GM18502 (cell line): ENCODE measurements around the gene GRIP2.

Experiments
- ATAC-seq: cut with Tn5 transposase; IDR thresholded peaks from one replicate; pipeline ENCODE4 v1.9.1; 2021; ENCODE audit warnings: mild to moderate bottlenecking; ENCODE audit not compliant: unreplicated experiment, poor library complexity

GRIP2 gene

GRCh38 chr3:14539742-14540491 is at the start of gene GRIP2:
TSS of gene GRIP2 (minus strand) at chr3:14540342. CDS start at chr3:14540308, 34 bp downstream.
- no peak for ATAC-seq

DNA sequence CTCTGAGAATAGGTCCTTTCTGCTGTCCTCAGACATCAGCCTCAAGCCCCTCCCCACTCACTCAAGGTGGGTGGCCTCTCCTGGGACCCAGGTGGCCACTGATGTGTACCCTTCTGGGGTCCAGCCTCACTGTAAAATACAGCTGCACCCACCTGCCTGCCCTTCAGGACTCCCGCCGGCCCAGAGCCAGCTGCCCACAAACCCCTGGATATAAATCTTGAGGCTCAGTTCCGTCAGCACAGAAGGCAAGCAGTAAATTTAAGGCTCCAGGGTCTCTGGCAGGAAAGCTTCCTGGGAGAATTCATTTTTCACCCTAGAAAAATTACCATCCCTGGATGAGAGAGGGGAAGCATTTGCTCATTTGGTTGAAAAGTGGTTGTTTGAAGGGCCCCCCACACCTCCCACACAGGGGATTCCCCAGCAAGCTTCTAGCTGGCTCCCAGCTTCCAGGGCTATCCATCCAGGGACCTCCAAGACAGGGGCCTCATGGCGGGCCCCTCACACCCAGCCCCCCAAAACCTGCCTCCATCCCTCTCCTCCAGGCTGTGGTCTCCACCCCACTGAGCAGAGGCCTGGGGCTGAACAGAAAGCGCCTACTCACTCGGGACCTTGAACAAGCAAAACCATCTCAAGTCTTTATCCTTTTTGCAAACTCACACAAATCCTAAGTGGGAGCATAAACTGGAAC is 48.4 kb upstream of the GRIP2 start:
- no peak for ATAC-seq

GRCh38 chr3:14587740-14588360 is 47.7 kb upstream of the GRIP2 start:
- no peak for ATAC-seq

GRCh38 chr3:14586611-14587010 is 46.5 kb upstream of the GRIP2 start:
- ATAC-seq: no peak

DNA sequence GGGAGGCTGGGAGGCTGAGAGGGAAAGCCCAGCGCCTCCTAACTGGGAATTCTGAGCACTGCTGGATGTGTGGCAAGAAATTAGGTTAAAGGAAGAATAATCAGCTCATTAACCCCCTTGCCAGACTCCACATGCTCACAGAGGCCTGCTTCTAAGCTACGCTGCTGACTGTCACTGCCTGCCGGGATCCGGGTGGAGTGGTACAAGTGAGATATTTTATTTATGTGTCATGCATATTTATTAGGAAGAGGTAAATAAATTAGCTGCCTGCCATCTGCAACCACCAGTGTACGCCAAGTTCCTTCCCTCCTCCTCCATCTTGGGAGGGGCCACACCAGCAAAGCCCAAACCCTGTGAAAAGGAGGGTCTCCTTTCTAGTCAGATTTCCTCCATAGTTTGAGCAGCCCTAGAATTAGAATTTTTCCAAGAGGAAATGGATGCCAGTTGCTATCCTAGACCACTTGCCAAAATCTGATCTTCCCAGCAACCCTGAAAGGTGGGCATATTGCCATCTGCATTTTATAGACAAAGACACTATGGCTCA is 43.5 kb upstream of the GRIP2 start:
- ATAC-seq: no peak

DNA sequence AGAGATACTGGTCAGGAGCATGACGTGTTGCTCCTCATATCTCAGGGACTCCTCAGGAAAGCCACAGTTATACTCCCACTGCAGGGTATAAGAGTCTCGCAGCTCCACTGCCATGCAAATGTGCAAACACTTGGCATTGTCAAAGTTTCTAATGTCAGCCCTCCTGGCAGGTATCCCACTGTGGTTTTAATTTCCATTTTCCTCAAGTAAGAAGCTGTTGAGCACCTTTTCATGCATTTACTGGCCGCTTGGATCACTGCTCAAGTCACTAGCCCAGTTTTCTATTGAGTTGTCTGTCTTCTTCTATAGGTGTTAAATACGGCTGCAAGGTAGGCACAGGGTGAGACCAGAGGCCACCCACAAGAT is 41.9 kb upstream of the GRIP2 start:
- ATAC-seq: no peak

DNA sequence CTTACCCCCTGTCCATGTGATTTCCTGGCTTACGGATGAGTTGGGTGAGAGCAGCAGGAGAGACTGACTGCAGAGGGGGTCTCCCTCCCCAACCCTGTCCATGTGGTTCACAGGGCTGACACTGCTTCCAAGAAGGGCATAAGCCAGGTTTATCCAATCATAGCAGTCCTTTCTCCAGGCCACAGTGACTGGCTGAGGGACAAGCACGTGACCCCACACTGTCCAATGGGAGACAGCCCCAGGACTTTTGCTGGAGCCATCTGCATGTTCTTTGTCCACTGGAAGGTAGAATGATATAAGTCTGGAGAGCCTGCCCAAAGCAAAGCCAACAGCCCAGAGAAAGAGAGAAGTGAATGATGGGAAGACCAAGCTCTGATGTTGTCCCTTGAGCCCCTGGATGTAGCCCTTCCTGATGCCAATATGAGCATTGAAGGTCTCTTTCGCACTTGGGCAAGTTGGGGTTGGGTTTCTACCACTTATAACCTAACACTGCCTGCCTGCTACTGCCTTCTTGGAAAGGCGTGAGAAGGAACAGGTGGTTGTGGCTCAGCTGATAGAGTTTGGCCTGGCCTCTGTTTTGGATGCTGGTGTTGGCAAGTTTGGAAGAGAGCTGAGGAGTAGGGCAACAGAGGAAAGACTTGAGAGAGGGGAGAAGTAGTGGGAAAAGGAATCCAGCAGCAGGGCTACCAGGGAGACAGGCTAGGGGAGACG is 41.3 kb upstream of the GRIP2 start:
- ATAC-seq: no peak

DNA sequence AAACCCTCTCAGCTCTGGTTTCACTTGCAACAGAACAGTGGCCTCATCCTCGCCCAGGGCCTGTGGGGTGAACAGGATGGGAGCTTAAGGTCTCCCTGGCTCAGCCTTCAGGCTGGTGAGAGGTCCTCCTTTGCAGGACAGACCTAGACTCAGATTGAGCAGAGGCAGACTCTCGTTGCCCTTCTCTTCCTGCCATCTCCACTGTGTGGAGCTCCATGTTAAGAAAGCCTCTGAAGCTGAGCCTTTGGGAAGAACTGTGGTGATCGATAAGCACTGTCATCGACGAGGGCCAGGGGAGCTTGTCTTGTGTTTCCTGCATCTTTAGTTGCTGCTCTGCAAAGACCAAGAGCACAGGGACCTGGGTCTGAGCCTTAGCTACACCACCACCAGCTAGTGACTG is 37.8 kb upstream of the GRIP2 start:
- ATAC-seq: no peak

DNA sequence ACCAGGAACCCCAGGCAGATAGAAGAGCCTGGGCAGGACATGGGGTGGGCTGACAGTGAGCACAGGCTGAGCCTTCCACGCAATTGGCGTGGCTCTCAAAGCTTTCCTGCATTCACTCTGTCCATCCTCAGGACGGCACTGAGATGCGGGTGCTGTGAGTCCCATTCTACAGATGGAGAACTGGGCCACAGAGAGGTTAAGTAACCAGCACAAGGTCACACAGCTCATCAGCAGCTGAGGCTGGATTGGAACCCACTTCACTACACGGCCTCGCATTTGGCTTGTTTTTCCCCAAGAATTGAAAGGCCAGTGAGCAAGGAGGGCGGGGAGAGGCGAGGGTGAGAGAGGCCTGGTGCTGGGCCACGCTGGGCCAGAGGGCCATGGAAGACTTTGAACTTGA is 36.0 kb upstream of the GRIP2 start:
- no peak for ATAC-seq

DNA sequence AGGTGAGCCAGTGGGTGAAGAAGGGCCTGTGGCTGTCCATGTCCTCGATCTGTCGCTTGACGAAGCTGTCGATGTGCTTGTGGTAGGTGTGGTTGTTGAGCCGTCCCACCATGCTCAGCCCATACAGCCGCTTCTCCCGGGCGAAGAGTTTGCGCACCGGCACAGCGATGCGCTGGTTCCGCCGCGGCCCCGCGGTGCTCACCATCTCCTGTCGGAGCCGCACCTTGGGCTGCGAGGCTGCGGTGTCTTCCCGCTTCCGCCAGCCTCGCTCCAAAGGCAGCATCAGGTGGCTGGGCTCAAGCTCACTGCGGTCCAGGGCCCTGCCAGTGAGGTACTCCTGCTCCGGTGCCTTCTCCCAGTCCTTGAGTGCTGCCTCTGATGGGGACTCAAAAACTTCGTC is 34.0 kb upstream of the GRIP2 start:
- no peak for ATAC-seq

GRCh38 chr3:14573706-14574105 is 33.6 kb upstream of the GRIP2 start:
- ATAC-seq: no peak

DNA sequence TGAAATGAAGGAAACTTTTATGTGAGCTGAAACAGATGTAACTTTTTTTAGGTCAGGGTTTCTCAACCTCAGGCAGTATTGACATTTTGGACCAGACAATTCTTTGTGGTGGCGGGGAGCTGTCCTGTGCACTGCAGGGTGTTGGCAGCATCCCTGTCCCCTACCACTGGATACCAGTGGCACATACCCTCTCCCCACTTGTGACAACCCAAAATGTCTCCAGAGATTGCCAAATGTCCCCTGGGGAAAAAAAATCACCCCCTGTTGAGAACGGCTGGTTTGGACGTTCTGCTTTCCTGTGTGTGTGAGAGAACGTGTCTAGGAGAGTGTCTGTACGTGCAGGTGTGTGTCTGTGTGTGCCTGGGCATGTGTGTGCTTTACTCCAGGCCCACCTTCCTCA is 30.7 kb upstream of the GRIP2 start:
- ATAC-seq: no peak

GRCh38 chr3:14570089-14570488 is 29.9 kb upstream of the GRIP2 start:
- ATAC-seq: no peak

GRCh38 chr3:14569474-14570000 is 29.4 kb upstream of the GRIP2 start:
- ATAC-seq: no peak

DNA sequence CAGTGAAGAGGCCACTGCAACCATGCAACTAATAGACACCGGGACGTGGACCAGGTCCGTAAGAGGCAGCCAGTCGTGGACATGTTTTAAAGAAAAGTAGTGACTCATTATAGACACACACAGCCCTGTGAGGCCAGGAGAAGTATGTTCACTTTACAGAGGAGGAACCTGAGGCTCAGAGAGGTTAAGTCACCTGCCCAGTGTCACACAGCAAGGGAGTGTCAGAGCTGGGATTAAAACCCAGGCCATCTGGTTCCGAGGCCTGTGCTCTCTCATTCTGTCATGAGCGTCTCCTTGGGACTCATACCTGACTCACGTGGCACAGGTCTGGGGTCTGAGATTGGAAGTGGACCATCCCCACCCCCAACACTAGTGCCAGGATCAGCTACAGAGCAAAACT is 28.1 kb upstream of the GRIP2 start:
- no peak for ATAC-seq

GRCh38 chr3:14566812-14567211 is 26.7 kb upstream of the GRIP2 start:
- ATAC-seq: no peak

DNA sequence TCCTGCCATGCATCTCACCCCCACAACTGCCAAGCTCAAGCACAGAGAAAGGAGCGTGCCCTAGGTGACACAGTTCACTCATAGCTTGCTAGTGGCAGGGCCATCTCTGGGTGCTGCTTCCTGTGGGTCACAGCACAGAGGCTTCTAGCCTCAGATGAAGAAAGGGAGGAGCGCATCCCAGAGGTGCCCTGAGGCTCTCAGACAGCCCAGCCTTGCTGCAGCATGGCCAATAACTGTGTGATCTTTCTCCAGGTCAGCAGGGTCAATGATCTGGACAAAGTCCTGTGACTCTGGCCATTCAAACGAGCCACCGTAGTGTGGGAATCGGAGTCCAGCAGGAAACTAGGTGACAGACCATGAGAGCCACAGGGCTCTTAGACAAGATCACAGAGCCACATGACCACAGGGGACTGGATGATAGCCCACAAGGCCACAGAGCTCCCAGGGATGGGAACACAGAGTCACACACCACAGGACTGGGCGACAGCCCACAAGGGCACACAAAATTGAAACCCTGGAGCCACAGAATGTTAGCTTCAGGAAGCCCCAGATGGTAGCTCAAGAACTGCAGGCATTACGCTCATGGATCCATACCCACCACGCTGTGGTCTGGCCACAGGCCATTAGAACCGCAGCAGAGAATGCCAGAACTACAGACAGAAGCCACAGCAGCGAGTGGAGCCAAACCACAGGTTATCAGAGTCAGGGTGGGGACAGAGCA is 25.9 kb upstream of the GRIP2 start:
- ATAC-seq: no peak

DNA sequence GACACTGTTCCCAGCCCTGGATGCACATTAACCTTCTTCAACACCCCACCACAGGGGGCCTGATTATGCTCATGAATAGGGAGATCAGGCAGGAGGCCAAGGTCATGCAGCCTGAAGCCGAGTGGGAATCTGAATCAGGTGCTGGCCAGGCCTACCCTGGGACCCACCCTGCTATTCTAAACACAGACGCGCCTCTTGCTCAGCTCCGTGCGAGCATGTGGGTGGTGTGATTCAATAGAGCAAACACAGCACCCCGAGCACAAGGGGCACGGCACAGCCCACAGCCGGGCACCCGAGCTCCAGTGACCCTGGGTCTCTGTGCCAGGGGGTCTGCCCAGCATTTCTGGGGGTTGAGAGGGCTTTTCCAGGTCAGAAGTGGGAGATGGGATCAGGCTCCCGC is 24.6 kb upstream of the GRIP2 start:
- ATAC-seq: no peak

DNA sequence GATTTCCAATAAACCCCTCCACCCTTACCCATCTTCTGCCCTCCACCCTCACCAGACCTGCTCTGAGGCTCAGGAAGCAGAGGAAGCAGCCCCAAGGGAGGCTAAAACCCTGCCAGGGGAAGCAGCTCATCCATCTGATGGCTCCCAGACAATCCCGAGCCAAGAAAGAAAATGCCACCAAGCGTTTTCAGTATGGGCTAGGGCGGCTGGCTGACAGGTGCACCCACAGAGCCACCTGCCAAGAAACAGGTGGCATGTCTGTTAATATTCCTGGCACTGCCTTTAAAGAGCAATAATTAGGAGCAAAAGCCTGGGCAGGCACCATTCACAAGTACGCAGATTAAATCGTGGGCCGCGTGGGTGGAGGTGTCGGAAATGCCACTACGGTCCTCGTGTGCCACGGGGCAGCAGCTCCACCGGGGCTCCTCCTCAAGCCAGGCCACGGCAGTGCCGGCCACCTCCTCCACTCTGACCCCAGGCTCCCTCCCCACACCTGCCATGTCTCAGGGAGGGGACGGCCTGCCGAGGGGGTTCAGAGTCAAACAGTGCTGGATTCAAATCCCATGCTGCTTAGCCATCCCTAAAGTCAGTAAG is 23.9 kb upstream of the GRIP2 start:
- ATAC-seq: no peak
